Naive thymus-derived CD4-positive, alpha-beta T cell (primary cell): ENCODE measurements around the gene IFT20. TPM values are rescaled to one million over a fixed set of nuclear protein-coding genes. Genes with fewer than 3 reads are reported as not detected.

Experiments used
- ATAC-seq: fragments of 150-1000 bp; cut with Tn5 transposase; 2 replicates; pipeline ENCODE4 v1.10.0; 2021; ENCODE audit warnings: mild to moderate bottlenecking, moderate library complexity
- CTCF ChIA-PET: fragments of 350-600 bp; sonication (Branson Sonifier 250); formaldehyde crosslinking; loops from one replicate; lab custom pipeline; 2021; ENCODE audit warnings: antibody characterized with exemption; lab: Charles Lee
- POLR2A ChIA-PET: fragments of 350-600 bp; sonication (Branson Sonifier 250); formaldehyde crosslinking; loops from one replicate; lab custom pipeline; 2021; ENCODE audit warnings: antibody characterized with exemption, inconsistent platforms; lab: Charles Lee
- DNase-seq, 9 donors: peaks; one replicate each; pipeline versions ENCODE4 v3.0.0 to v3.0.0-alpha.2; 2020 to 2022; ENCODE audit warnings: mixed read lengths in 1 of 9
- H3K27ac ChIP-seq: one replicate; pipeline ENCODE4 v1.7.0; 2013; ENCODE audit warnings: mild to moderate bottlenecking, low read depth, low read length, moderate library complexity
- H3K27me3 ChIP-seq, 2 donors: one replicate each; pipeline ENCODE4 v1.7.0; 2013; ENCODE audit warnings: low read length in 2 of 2, mild to moderate bottlenecking in 2 of 2, moderate library complexity in 2 of 2; ENCODE audit not compliant: control insufficient read depth in 2 of 2, insufficient read depth in 2 of 2
- H3K36me3 ChIP-seq, 3 experiments: 1 replicate in 2 of 3; 2 replicates in 1 of 3; pipeline ENCODE4 v1.7.0; 2013; ENCODE audit warnings: low read length in 3 of 3, mild to moderate bottlenecking in 3 of 3, moderate library complexity in 1 of 3; ENCODE audit not compliant: insufficient read depth in 3 of 3, control insufficient read depth in 2 of 3
- H3K4me1 ChIP-seq, 2 donors: one replicate each; pipeline ENCODE4 v1.7.0; 2013; ENCODE audit warnings: low read length in 2 of 2, mild to moderate bottlenecking in 2 of 2, moderate library complexity in 1 of 2; ENCODE audit not compliant: control insufficient read depth in 2 of 2, insufficient read depth in 2 of 2
- H3K4me3 ChIP-seq: 2 replicates; pipeline ENCODE4 v1.7.0; 2013; ENCODE audit warnings: mild to moderate bottlenecking, low read length
- H3K9me3 ChIP-seq, 3 experiments: 1 replicate in 2 of 3; 2 replicates in 1 of 3; pipeline ENCODE4 v1.7.0; 2013; ENCODE audit warnings: low read length in 3 of 3; ENCODE audit not compliant: control insufficient read depth in 2 of 3
- H3K27ac Mint-ChIP-seq, 9 donors: one replicate each; pipeline ENCODE4 v1.8.0; 2020 to 2022; ENCODE audit warnings: mixed read lengths in 9 of 9, mild to moderate bottlenecking in 8 of 9, moderate library complexity in 5 of 9, inconsistent platforms in 2 of 9
- H3K27me3 Mint-ChIP-seq, 5 donors: one replicate each; pipeline ENCODE4 v1.8.0; 2021 to 2022; ENCODE audit warnings: mixed read lengths in 5 of 5, mild to moderate bottlenecking in 1 of 5
- H3K36me3 Mint-ChIP-seq, 5 donors: one replicate each; pipeline ENCODE4 v1.8.0; 2020 to 2022; ENCODE audit warnings: mixed read lengths in 5 of 5, mild to moderate bottlenecking in 3 of 5, inconsistent platforms in 1 of 5
- H3K4me1 Mint-ChIP-seq, 7 donors: one replicate each; pipeline ENCODE4 v1.8.0; 2020 to 2022; ENCODE audit warnings: mixed read lengths in 7 of 7, mild to moderate bottlenecking in 3 of 7, inconsistent platforms in 1 of 7
- H3K4me3 Mint-ChIP-seq, 10 donors: one replicate each; pipeline ENCODE4 v1.8.0; 2020 to 2022; ENCODE audit warnings: mild to moderate bottlenecking in 10 of 10, mixed read lengths in 10 of 10, moderate library complexity in 6 of 10, inconsistent platforms in 2 of 10
- H3K9me3 Mint-ChIP-seq, 11 donors: one replicate each; pipeline ENCODE4 v1.8.0; 2020 to 2022; ENCODE audit warnings: mixed read lengths in 11 of 11, mild to moderate bottlenecking in 4 of 11, inconsistent platforms in 1 of 11, moderate library complexity in 1 of 11
- intact Hi-C, 2 donors: fragments of 100-400 bp; cut with micrococcal nuclease; formaldehyde crosslinking; loops; one replicate each; pipeline ENCODE4 v1.15.1; 2023
- polyA plus RNA-seq, 2 donors: library from polyadenylated mRNA; unstranded; fragments of 300-500 nt; fragmentation: Illumina TruSeq; gene quantifications; one replicate each; pipeline ENCODE4 v1.2.3, GENCODE V29; 2021
- total RNA-seq, 6 experiments: library from RNA in 5 of 6; stranded (reverse) in 5 of 6; gene quantifications; 1 replicate in 5 of 6; 2 replicates in 1 of 6; pipeline ENCODE4 v1.2.3 and lab custom pipeline; 2021 to 2026

Gene IFT20, protein sequence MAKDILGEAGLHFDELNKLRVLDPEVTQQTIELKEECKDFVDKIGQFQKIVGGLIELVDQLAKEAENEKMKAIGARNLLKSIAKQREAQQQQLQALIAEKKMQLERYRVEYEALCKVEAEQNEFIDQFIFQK
- total RNA-seq (10 to 100 TPM; 24.7 to 56.2 (median 37.0) TPM), polyA plus RNA-seq (10 to 100 TPM; 44.5 to 44.9 TPM), total RNA-seq (lab: John Stamatoyannopoulos, UW) (27.3 reads per million, percentile 57 among the genes with 10 or more reads in this experiment)

DNA sequence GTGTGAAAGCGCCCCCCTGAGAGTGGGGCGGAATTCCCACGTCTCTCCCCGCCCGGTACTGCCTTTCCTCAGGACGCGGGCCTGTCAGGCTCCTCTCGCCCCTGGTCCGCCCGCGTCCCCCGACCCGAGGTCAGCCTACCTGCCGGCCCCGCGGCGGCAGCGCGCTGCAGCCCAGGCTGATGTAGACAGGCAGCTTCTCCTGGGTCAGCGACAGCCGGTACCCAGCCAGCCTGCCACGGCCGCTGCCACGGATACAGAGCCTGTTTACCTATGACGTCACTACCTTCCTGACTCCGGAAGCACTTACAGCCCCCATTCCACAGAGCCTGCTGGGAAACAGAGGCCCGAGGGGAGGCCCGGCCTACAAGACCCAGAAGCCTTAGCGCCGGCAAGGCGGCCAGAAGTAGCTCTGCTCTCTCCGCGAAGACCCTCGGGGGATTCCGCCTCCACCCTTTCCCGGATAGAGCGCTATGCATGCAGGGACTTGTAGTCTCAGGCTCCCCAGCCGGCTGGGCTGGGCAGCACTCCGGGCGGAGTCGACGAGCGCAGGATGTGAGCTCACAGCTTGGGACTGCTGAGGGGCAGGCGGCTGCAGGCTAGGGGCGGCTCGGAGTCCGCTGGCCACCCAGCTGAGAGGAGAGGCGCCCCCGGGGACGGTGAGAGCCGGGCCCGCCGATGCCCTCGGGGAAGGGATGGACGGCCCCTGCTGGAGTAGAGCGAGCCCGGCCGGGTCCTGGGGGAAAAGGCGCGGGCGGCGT, at the start of gene IFT20, which contains the start of gene TNFAIP1:
Gene IFT20 (minus strand): TSS at position 272 of the 758 bp plus-strand sequence. CDS start 3,487 bp downstream, outside the sequence.
Gene TNFAIP1 (plus strand): TSS at position 561 of the 758 bp plus-strand sequence. CDS start 3,761 bp downstream, outside the sequence.
- Mint-ChIP-seq H3K27me3 (no peaks in the 10 kb centered on the region), H3K27ac (peak within 1 kb of the TSS; percentile 91 to 98 (median 97)), H3K9me3 (no peaks in the 10 kb centered on the region), H3K4me3 (peak within 1 kb of the TSS; percentile 86 to 99 (median 97)), H3K4me1 (peaks cover 31 to 63% (median 59%) of the 10 kb centered on the region in 7 donors), H3K36me3 (peaks cover 0 to 15% (median 0%) of the 10 kb centered on the region in 5 donors)
- DNase-seq (peak; percentile 86 to 100 (median 98)), ATAC-seq (peak; percentile 98)
- Histone ChIP-seq H3K27me3 (no peaks in the 10 kb centered on the region), H3K27ac (peak within 1 kb of the TSS; percentile 95), H3K36me3 (peaks cover 0 to 37% (median 7%) of the 10 kb centered on the region in 3 experiments), H3K9me3 (no peaks in the 10 kb centered on the region), H3K4me3 (peak within 1 kb of the TSS; percentile 79), H3K4me1 (peaks cover 16 to 19% of the 10 kb centered on the region in 2 donors)
- POLR2A ChIA-PET, result interaction anchor here (0.7 to 4.6 kb wide), 22 partner anchors 11 to 616 kb away, joined by 3 to 75 read pairs (median 4); partner anchors contain the start of genes ALDOC, BLTP2, PHF12 and POLDIP2
- intact Hi-C loops, result loop anchor here (1.0 to 10.0 kb wide), 16 partner anchors 16 to 530 kb away; partner anchors contain the start of genes POLDIP2 (in 2 of the 2), SARM1 (in 2 of the 2), TMEM97 (in 2 of the 2) and ALDOC (in 1 of the 2)
- CTCF ChIA-PET, result interaction anchor here (0.5 to 1.8 kb wide), 3 partner anchors 15 to 311 kb away, joined by 3 to 14 read pairs (median 3); partner anchors contain the start of gene POLDIP2

DNA sequence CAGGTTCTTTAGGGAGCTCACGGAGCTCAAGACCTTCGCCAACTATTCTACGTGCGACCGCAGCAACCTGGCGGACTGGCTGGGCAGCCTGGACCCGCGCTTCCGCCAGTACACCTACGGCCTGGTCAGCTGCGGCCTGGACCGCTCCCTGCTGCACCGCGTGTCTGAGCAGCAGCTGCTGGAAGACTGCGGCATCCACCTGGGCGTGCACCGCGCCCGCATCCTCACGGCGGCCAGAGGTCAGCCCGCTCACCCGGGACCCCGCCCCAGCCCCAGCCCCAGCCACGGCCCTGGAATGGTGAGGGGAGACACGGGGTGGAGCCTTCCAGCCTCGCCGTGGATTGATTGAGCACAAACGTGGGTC, 49.7 kb upstream of the IFT20 start:
- Mint-ChIP-seq H3K9me3 (no peaks in the 10 kb centered on the region), H3K4me3 (peak overlapping the region; percentile 88 to 96 (median 94)), H3K4me1 (peaks cover 8 to 48% (median 33%) of the 10 kb centered on the region in 7 donors), H3K27ac (peak overlapping the region in 7 of 9 donors; percentile 59 to 88 (median 85)), H3K27me3 (peaks cover 0 to 10% (median 6%) of the 10 kb centered on the region in 5 donors), H3K36me3 (peaks cover 0 to 24% (median 13%) of the 10 kb centered on the region in 5 donors)
- Histone ChIP-seq H3K9me3 (no peaks in the 10 kb centered on the region), H3K36me3 (peaks cover 0 to 31% (median 4%) of the 10 kb centered on the region in 3 experiments), H3K27ac (peak overlapping the region; percentile 67), H3K4me1 (peaks cover 6 to 14% of the 10 kb centered on the region in 2 donors), H3K27me3 (no peaks in the 10 kb centered on the region), H3K4me3 (peak overlapping the region; percentile 78)
- ATAC-seq (peak; percentile 17), DNase-seq (no peak)
- ChIA-PET CTCF (no interaction called here), POLR2A (interaction anchor here (1.2 to 2.2 kb wide), 5 partner anchors 13 to 214 kb away, joined by 3 to 13 read pairs (median 8); partner anchors contain the start of genes IFT20, POLDIP2, SARM1 and SPAG5)
- intact Hi-C loops, result loop anchor here (1.0 to 2.0 kb wide), 2 partner anchors 28 kb away; partner anchors contain the start of gene POLDIP2 (in 2 of the 2)

DNA sequence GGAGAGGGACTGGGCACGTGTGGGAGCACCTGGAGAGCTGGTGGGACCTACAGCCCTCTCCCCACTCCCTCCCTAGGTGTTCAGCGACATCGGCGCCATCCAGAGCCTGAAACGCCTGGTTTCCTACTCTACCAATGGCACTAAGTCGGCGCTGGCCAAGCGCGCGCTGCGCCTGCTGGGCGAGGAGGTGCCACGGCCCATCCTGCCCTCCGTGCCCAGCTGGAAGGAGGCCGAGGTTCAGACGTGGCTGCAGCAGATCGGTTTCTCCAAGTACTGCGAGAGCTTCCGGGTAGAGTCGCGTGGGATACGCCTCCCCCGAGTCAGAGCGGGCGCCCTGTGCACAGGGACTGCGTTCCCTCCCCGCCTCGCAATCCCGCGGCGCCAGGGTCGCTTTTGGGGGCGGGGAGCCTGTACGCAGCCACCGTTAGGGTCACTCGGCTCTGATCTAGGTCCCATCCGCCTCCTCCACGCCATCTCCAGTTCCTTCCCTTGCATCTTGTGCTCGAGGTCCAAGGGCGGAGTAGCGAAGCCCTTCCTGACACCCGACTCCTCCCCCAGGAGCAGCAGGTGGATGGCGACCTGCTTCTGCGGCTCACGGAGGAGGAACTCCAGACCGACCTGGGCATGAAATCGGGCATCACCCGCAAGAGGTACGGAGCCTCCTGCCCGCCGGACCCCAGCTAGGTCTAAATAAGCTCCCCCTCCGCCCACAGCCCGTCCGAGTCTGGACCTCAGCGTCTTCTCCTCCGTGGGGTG, 49.2 kb upstream of the IFT20 start:
- peaks cover 8 to 48% (median 33%) of the 10 kb centered on the region in 7 donors for H3K4me1 Mint-ChIP-seq
- H3K36me3 ChIP-seq, result peaks cover 0 to 26% (median 4%) of the 10 kb centered on the region in 3 experiments

DNA sequence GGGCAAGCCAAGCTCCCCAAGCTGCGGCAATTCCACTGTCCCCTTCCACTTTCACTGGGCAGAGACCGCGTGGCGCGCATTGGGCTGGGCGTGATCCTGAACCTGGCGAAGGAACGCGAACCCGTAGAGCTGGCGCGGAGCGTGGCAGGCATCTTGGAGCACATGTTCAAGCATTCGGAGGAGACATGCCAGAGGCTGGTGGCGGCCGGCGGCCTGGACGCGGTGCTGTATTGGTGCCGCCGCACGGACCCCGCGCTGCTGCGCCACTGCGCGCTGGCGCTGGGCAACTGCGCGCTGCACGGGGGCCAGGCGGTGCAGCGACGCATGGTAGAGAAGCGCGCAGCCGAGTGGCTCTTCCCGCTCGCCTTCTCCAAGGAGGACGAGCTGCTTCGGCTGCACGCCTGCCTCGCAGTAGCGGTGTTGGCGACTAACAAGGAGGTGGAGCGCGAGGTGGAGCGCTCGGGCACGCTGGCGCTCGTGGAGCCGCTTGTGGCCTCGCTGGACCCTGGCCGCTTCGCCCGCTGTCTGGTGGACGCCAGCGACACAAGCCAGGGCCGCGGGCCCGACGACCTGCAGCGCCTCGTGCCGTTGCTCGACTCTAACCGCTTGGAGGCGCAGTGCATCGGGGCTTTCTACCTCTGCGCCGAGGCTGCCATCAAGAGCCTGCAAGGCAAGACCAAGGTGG, 46.0 kb upstream of the IFT20 start:
- DNase-seq, result peak in 1 of 9 donors; percentile 22
- H3K27ac ChIP-seq, result no peak overlapping the region
- H3K27me3 Mint-ChIP-seq, result peaks cover 0 to 10% (median 6%) of the 10 kb centered on the region in 5 donors
- intact Hi-C loops, result loop anchor here in 1 of 2 donors (5.0 kb wide), 1 partner anchor 36 kb away; no protein-coding TSS in a partner anchor
- H3K36me3 ChIP-seq, result peaks cover 0 to 7% (median 0%) of the 10 kb centered on the region in 3 experiments
- ChIA-PET CTCF (interaction anchor here (0.6 to 1.3 kb wide), 2 partner anchors 10 to 23 kb away, joined by 3 read pairs; no protein-coding TSS in a partner anchor), POLR2A (no interaction called here)
- no peak for ATAC-seq
- H3K4me3 Mint-ChIP-seq, result peak overlapping the region in 9 of 10 donors; percentile 12 to 73 (median 34)
- H3K9me3 Mint-ChIP-seq, result no peaks in the 10 kb centered on the region
- no peak overlapping the region for H3K4me3 ChIP-seq
- H3K4me1 ChIP-seq, result peaks cover 6 to 14% of the 10 kb centered on the region in 2 donors
- H3K9me3 ChIP-seq, result no peaks in the 10 kb centered on the region
- H3K27me3 ChIP-seq, result no peaks in the 10 kb centered on the region
- H3K36me3 Mint-ChIP-seq, result peaks cover 4 to 12% (median 5%) of the 10 kb centered on the region in 5 donors
- H3K4me1 Mint-ChIP-seq, result peaks cover 20 to 44% (median 31%) of the 10 kb centered on the region in 7 donors
- peak overlapping the region in 1 of 9 donors; percentile 32 for H3K27ac Mint-ChIP-seq

More for the DNA sequence above, 49.2 kb upstream of the IFT20 start:
- POLR2A ChIA-PET, result interaction anchor here (0.5 to 2.2 kb wide), 8 partner anchors 12 to 755 kb away, joined by 3 to 13 read pairs (median 4); partner anchors contain the start of genes IFT20, POLDIP2, SARM1 and SPAG5
- Mint-ChIP-seq H3K27ac (peak overlapping the region; percentile 37 to 88 (median 77)), H3K4me3 (peak overlapping the region; percentile 88 to 96 (median 94)), H3K9me3 (no peaks in the 10 kb centered on the region), H3K27me3 (peaks cover 0 to 10% (median 6%) of the 10 kb centered on the region in 5 donors), H3K36me3 (peaks cover 0 to 19% (median 7%) of the 10 kb centered on the region in 5 donors)
- peak overlapping the region; percentile 67 for H3K27ac ChIP-seq
- CTCF ChIA-PET, result interaction anchor here (0.9 kb wide), 2 partner anchors 22 to 227 kb away, joined by 3 read pairs; no protein-coding TSS in a partner anchor
- ATAC-seq, result peak; percentile 93
- no peaks in the 10 kb centered on the region for H3K9me3 ChIP-seq
- DNase-seq, result peak; percentile 27 to 67 (median 57)
- H3K4me1 ChIP-seq, result peaks cover 6 to 14% of the 10 kb centered on the region in 2 donors
- H3K4me3 ChIP-seq, result peak overlapping the region; percentile 78
- intact Hi-C loops, result loop anchor here (1.0 to 5.0 kb wide), 6 partner anchors 12 to 65 kb away; partner anchors contain the start of genes IFT20 (in 2 of the 2), POLDIP2 (in 2 of the 2), TNFAIP1 (in 2 of the 2) and TMEM97 (in 1 of the 2)
- H3K27me3 ChIP-seq, result no peaks in the 10 kb centered on the region
